Osteoblast (primary cell): ENCODE data around the gene TMPRSS4. TPM values are rescaled to one million over a fixed set of nuclear protein-coding genes. Genes with fewer than 3 reads are reported as not detected.

ENCODE experiments used
- DNase-seq: peaks from one replicate; pipeline ENCODE4 v3.0.0; 2011; ENCODE audit warnings: low spot score, mixed read lengths; ENCODE audit not compliant: insufficient read length; ENCODE audit errors: missing footprints
- H2AFZ ChIP-seq: 2 replicates; pipeline ENCODE4 v1.6.0; 2011; ENCODE audit warnings: mild to moderate bottlenecking, low read length
- H3K27ac ChIP-seq: 2 replicates; pipeline ENCODE4 v1.5.1; 2011; ENCODE audit warnings: mild to moderate bottlenecking, low read depth, low read length, moderate library complexity
- H3K27me3 ChIP-seq: 2 replicates; pipeline ENCODE4 v1.6.0; 2012; ENCODE audit warnings: mild to moderate bottlenecking, control low read depth, inconsistent platforms, low read length, moderate library complexity; ENCODE audit not compliant: insufficient read depth
- H3K36me3 ChIP-seq: 2 replicates; pipeline ENCODE4 v1.5.1; 2011; ENCODE audit warnings: mild to moderate bottlenecking, low read length, control low read depth, moderate library complexity; ENCODE audit not compliant: insufficient read depth
- H3K4me1 ChIP-seq: 2 replicates; pipeline ENCODE4 v1.5.1; 2011; ENCODE audit warnings: mild to moderate bottlenecking, low read length, control low read depth, moderate library complexity; ENCODE audit not compliant: insufficient read depth
- H3K4me2 ChIP-seq: 2 replicates; pipeline ENCODE4 v1.6.0; 2011; ENCODE audit warnings: mild to moderate bottlenecking, low read length; ENCODE audit not compliant: insufficient read depth
- H3K4me3 ChIP-seq: fragments of 200-600 bp; sonication (generic); 3 replicates; pipeline ENCODE4 v1.5.1; 2012; ENCODE audit warnings: mild to moderate bottlenecking, low read length, inconsistent platforms; ENCODE audit not compliant: insufficient read depth
- H3K79me2 ChIP-seq: 2 replicates; pipeline ENCODE4 v1.6.0; 2012; ENCODE audit warnings: mild to moderate bottlenecking, low read length, control low read depth, inconsistent platforms; ENCODE audit not compliant: insufficient read depth
- H3K9me3 ChIP-seq: 2 replicates; pipeline ENCODE4 v1.5.1; 2011; ENCODE audit warnings: low read depth, low read length, control low read depth
- H4K20me1 ChIP-seq: 2 replicates; pipeline ENCODE4 v1.6.0; 2012; ENCODE audit warnings: mild to moderate bottlenecking, low read length, control low read depth; ENCODE audit not compliant: insufficient read depth
- total RNA-seq: library from RNA; depleted of rRNA; stranded (reverse); fragments of >200 nt; gene quantifications from 2 replicates; pipeline ENCODE4 v1.2.3, GENCODE V29; 2012
- TF ChIP-seq, protein P1 (sequence below): IDR thresholded peaks from 2 replicates; pipeline ENCODE4 v1.5.1; 2011; ENCODE audit warnings: mild to moderate bottlenecking, low read depth, low read length, moderate library complexity; ENCODE audit errors: extremely low read depth

TMPRSS4 gene
- total RNA-seq, 1 donor: not detected

DNA sequence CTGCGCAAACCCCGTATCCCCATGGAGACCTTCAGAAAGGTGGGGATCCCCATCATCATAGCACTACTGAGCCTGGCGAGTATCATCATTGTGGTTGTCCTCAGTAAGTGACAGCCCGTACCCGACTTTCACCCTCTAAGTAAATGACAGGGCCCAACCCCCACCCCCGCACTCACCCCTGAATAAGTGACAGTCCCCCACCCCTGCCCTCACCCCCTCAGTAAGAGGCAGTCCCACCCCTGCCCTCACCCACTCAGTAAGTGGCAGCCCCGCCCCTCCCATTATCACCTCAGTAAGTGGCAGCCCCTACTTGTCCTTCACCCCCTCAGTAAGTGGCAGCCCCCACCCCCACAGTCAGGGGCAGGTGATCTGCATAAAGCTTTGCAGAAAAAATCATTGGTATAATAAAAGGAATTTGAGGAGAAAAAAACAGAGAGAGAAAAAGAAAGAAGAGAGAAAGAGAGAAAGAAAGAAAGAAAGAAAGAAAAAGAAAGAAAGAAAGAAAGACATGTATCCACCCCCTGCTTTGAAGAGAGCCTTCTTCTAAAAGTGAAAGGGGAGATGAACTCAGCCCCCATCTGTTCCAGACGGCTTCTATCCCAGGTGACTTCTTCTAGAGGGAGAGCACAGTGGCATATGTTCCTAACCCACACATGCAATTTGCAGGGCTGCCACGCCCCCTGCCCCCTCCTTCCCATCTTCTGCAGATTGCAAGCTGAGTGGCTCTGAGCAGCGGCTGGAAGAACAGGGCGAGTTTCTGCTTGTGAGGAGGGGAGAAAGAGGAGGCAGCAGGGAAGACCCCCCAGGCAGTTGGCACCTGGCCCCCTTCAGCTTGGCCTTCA, 22.3 kb downstream of the TMPRSS4 start:
- Histone ChIP-seq H3K9me3 (no peaks in the 10 kb centered on the region), H3K4me2 (no peak overlapping the region), H3K4me3 (no peak overlapping the region), H3K79me2 (no peaks in the 10 kb centered on the region), H3K27me3 (peaks cover 5% of the 10 kb centered on the region), H2AFZ (no peak overlapping the region), H3K36me3 (no peaks in the 10 kb centered on the region), H3K27ac (no peak overlapping the region), H4K20me1 (no peaks in the 10 kb centered on the region), H3K4me1 (no peaks in the 10 kb centered on the region)
- TF ChIP-seq, protein P1, sequence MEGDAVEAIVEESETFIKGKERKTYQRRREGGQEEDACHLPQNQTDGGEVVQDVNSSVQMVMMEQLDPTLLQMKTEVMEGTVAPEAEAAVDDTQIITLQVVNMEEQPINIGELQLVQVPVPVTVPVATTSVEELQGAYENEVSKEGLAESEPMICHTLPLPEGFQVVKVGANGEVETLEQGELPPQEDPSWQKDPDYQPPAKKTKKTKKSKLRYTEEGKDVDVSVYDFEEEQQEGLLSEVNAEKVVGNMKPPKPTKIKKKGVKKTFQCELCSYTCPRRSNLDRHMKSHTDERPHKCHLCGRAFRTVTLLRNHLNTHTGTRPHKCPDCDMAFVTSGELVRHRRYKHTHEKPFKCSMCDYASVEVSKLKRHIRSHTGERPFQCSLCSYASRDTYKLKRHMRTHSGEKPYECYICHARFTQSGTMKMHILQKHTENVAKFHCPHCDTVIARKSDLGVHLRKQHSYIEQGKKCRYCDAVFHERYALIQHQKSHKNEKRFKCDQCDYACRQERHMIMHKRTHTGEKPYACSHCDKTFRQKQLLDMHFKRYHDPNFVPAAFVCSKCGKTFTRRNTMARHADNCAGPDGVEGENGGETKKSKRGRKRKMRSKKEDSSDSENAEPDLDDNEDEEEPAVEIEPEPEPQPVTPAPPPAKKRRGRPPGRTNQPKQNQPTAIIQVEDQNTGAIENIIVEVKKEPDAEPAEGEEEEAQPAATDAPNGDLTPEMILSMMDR: no peak
- no peak for DNase-seq

DNA sequence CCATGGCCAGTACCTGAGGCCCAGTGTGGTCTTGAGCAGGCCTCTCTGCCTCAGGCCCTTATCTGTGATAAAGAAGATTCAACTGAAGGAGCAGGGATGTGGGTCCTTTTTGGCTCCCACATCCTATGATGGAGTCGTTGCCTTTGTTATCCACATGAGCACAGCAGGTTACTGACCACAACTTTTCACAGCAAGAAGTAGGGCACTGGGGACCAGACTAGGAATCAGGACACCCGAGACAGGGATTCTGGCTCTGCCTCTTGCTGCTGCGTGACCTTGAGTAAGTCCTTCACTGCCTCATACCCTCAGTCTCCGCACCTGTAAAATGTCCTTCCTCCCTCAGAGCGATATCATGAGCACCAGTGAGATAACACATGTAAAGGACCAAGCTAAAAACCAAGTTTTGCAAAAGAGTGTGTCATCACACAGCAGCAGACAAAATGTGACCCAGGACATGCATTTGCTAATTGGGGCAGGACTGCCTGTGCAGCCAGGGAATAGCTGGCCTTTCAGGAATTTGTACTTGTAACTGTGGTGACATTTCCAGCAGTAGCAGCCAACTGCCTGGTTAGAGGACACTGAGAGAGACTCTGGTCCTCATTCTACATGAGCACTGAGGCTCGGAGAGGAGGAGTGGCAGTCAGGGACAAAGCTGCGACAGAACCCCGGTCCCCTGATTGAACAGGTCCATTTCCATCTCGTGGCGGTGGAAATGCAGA, 23.1 kb downstream of the TMPRSS4 start:
- H4K20me1 ChIP-seq: no peaks in the 10 kb centered on the region
- peaks cover 5% of the 10 kb centered on the region for H3K27me3 ChIP-seq

DNA sequence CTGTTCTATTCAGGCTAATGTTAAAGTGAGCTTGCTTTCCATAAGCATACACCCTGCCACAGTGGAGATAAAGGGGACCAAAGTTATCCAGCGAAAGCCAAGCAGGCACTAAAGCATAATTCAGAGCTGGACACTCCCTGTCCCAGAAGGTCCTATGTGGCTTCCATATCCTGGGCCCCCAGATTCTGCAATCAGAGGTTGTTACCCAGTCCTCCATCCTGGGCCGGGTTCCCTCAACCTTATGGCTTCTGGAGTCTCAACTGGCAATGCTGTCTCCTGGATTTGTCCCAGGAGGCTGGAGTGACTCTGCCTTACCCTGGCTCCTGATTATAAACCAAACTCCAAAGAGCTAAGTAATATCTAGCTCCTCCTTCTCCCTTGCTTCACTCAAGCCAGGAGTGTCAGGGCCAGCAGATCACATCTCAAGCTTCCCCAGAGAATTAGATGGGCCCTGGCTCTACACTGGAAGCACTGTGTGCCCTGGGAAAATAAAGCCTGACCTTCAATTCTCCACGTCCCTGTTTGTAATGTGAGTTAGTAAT, 23.9 kb downstream of the TMPRSS4 start:
- Histone ChIP-seq H3K27me3 (peaks cover 5% of the 10 kb centered on the region), H3K36me3 (no peaks in the 10 kb centered on the region), H3K4me3 (no peak overlapping the region), H4K20me1 (no peaks in the 10 kb centered on the region), H3K4me2 (no peak overlapping the region), H3K27ac (no peak overlapping the region), H3K4me1 (no peaks in the 10 kb centered on the region), H3K79me2 (no peaks in the 10 kb centered on the region), H3K9me3 (no peaks in the 10 kb centered on the region), H2AFZ (no peak overlapping the region)
- TF ChIP-seq, protein P1: no peak
- no peak for DNase-seq

More for the DNA sequence above, 23.1 kb downstream of the TMPRSS4 start:
- H3K27ac ChIP-seq: no peak overlapping the region
- no peak for DNase-seq
- no peaks in the 10 kb centered on the region for H3K4me1 ChIP-seq
- no peaks in the 10 kb centered on the region for H3K36me3 ChIP-seq
- TF ChIP-seq, protein P1: no peak
- H3K4me3 ChIP-seq: no peak overlapping the region
- no peaks in the 10 kb centered on the region for H3K79me2 ChIP-seq
- H2AFZ ChIP-seq: no peak overlapping the region
- H3K9me3 ChIP-seq: no peaks in the 10 kb centered on the region
- no peak overlapping the region for H3K4me2 ChIP-seq

DNA sequence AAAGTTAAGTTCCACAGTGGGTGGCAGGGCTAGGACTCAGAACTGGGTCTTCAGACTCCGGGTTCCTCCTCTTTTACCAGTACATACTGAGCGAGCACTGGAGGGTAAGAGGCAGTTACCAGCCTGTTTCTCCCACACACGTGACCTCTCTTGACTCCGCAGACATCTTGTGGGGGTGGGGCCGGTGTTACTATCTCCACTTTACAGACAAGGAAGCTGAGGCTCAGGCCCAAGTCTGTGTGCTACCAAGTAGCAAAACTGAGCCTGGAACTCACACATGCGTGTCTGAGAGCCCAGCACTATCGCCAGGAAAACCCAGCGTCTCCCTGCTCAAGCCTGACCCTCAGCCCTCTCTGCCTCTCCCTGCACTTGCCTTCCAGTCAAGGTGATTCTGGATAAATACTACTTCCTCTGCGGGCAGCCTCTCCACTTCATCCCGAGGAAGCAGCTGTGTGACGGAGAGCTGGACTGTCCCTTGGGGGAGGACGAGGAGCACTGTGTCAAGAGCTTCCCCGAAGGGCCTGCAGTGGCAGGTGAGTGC, 25.9 kb downstream of the TMPRSS4 start:
- peaks cover 5% of the 10 kb centered on the region for H3K27me3 ChIP-seq
- no peaks in the 10 kb centered on the region for H3K9me3 ChIP-seq
- DNase-seq: no peak
- H3K79me2 ChIP-seq: no peaks in the 10 kb centered on the region
- no peak overlapping the region for H3K4me2 ChIP-seq
- H3K4me1 ChIP-seq: no peaks in the 10 kb centered on the region
- TF ChIP-seq, protein P1: no peak
- no peak overlapping the region for H3K4me3 ChIP-seq
- no peaks in the 10 kb centered on the region for H3K36me3 ChIP-seq
- no peak overlapping the region for H2AFZ ChIP-seq
- H3K27ac ChIP-seq: no peak overlapping the region
- no peaks in the 10 kb centered on the region for H4K20me1 ChIP-seq
